Measurements from ENCODE around the gene MYBPC2.
"Not testable (repeated sequence)": the region's sequence is repeated elsewhere in the genome, so short reads cannot be mapped to it uniquely, and the experiment has no call there.

The MYBPC2 gene

DNA sequence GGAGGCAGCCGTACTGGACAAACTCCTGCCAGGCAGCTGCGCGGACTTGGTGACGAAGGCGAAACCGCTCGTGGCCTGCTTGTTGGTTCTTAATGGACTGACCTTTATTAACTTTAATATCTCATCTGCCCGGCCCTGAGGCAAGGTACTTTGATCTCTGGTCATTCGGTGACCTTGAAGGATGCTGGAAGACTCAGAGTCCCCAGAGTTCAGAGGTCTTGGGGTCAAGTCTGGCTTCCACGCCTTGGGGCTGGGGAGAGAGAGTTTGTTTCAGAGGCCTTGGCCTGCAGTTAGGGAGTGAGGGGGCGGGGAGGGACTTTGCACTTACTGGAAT lies 34.0 kb downstream of the MYBPC2 start:
- TF ChIP-seq, protein P1, sequence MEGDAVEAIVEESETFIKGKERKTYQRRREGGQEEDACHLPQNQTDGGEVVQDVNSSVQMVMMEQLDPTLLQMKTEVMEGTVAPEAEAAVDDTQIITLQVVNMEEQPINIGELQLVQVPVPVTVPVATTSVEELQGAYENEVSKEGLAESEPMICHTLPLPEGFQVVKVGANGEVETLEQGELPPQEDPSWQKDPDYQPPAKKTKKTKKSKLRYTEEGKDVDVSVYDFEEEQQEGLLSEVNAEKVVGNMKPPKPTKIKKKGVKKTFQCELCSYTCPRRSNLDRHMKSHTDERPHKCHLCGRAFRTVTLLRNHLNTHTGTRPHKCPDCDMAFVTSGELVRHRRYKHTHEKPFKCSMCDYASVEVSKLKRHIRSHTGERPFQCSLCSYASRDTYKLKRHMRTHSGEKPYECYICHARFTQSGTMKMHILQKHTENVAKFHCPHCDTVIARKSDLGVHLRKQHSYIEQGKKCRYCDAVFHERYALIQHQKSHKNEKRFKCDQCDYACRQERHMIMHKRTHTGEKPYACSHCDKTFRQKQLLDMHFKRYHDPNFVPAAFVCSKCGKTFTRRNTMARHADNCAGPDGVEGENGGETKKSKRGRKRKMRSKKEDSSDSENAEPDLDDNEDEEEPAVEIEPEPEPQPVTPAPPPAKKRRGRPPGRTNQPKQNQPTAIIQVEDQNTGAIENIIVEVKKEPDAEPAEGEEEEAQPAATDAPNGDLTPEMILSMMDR (IDR thresholded peaks at IDR 0.05; ENCODE audit: low read length, missing control alignments), result no peak

DNA sequence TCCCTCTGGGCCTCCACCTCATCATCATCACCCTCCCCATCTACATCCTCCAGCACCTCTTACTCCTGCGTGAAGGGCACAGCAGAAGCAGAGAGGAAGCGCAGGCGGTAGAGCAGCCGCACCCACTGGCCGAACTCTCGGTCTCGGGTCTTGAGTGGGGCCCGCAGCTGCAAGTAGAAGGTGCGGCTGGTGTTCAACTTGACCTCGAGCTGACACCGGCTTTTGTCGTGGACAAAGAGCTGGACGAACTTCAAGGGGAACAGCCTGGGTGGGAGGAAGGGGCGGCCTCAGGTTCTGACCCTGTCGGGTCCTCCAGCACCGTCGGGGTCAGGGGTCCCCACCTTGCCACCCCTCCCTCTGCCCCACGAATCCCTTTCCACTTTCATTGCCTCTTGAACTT lies 34.9 kb downstream of the MYBPC2 start:
- TF ChIP-seq, protein P1 (IDR thresholded peaks at IDR 0.05; ENCODE audit: low read length, missing control alignments), result no peak
- no peak overlapping the region for H3K4me3 ChIP-seq (replicated peaks; ENCODE audit: low read depth, low read length)
- DNase-seq (ENCODE audit: low read depth), result no peak

More for the DNA sequence above, 34.0 kb downstream of the MYBPC2 start:
- H3K4me3 ChIP-seq (replicated peaks; ENCODE audit: low read depth, low read length), result no peak overlapping the region
- DNase-seq (ENCODE audit: low read depth), result no peak

DNA sequence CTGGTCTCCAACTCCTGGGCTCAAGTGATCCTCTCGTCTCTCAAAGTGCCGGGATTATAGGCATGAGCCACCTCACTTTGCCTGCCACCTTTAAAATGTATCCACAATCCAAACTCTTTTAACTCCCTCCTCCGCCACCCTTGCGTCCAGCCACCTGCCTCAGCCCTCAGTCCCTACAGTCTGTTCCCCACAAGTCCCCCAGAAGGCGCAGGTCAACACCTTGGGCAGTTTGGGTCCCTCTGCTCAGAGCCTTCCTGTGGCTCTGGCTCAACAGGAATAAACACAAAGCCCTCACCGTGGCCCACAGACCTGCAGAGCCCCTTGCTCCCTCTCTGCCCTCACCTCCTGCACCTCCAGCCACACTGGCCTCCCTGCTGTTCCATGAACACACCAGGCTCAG lies 36.1 kb downstream of the MYBPC2 start:
- no peak for DNase-seq (ENCODE audit: low read depth)
- TF ChIP-seq, protein P1 (IDR thresholded peaks at IDR 0.05; ENCODE audit: low read length, missing control alignments), result no peak
- no peak overlapping the region for H3K4me3 ChIP-seq (replicated peaks; ENCODE audit: low read depth, low read length)

DNA sequence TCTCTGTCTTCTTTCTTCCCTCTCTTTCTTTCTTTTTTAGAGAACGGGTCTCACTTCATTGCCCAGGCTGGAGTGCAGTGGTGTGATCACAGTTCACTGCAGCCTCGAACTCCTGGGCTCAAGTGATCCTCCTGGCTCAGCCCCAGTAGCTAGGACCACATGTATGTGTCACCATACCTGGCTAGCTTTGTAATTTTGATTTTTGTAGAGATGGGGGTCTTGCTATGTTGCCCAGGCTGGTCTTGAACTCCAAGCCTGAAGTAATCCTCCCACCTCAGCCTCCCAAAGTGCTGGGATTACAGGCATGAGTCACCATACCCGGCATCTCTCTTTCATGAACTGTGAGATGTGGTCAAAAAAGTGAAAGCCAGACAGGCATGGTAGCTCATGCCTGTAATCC lies 40.6 kb downstream of the MYBPC2 start:
- DNase-seq (ENCODE audit: low read depth); H3K4me3 ChIP-seq (replicated peaks; ENCODE audit: low read depth, low read length): not testable (repeated sequence)

DNA sequence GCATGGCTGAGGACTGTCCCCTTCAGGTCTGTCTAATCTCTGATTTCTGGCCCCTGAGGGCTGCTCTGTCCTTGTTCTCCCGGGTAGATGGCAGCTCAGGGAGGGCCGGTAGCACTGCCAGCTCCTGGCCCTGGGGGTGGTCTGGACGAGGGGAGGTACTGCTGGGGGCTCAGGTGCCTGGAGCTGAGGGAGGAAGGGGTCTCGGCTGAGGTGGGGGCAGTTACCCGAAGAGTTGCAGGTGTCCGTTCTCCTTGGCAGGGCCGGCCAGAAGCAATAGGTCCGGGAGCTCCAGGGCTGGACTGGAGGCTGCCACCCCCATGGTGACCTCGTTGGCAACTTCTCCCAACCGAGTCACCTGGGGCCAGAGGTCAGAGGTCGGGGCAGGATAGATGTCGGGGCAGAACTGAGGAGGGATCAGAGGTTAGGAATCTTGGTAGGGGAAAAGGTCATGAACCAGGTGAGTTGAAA lies 42.4 kb downstream of the MYBPC2 start:
- no peak overlapping the region for H3K4me3 ChIP-seq (replicated peaks; ENCODE audit: low read depth, low read length)
- TF ChIP-seq, protein P1 (IDR thresholded peaks at IDR 0.05; ENCODE audit: low read length, missing control alignments), result no peak
- no peak for DNase-seq (ENCODE audit: low read depth)

DNA sequence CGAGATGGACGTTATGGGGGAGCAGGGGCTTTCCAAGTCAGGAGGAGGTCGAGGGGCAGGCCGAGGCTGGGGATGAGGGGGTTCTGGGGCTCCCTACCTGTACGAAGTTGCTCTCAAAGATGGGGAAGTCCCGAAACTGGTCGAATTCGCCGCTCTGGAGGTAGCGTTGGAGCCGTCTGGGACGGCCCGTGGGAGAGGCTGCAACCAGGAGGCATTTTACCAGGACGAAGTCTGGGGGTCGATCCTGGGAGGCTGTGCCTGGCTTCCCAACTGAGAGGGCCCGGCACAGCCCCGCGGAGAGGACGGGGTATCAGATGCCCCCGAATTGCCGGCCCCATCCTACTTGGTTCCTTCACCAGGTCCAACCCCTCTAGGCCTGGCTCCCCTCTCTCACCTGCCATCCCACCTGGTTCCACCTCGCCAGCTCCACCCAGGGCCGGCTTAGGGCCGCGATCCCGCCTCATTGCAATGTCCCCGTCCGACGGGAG lies 43.1 kb downstream of the MYBPC2 start:
- DNase-seq (ENCODE audit: low read depth), result no peak
- TF ChIP-seq, protein P1 (IDR thresholded peaks at IDR 0.05; ENCODE audit: low read length, missing control alignments), result no peak
- H3K4me3 ChIP-seq (replicated peaks; ENCODE audit: low read depth, low read length), result peak overlapping the region; percentile 10

DNA sequence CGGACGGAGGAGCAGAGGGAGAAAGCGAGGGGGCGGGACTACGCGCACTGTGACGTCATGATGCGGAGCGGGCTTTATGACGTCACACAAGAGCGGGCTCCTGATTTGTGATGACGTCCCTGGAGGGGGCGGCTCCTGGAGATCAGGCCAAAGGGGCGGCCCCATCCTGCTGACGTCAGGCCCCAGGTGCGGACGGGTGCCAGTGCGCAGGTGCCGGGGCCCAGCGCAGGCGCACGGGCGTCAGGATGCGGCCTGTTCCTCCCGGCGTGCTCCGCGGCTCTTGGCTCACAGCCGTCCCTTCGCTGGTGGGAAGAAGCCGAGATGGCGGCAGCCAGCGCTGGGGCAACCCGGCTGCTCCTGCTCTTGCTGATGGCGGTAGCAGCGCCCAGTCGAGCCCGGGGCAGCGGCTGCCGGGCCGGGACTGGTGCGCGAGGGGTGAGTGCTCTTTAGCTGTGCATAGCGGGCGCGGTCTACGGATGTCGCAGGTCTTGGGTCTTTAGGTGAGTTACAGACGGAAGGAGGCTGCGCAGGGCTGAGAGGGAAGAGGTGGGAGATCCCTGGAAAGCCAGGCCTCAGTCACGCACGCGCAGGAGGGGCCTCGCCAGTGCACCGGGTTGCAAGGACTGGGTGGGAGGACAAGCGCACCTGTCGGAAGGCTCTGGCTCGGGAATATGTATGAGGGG lies 43.7 kb downstream of the MYBPC2 start, which contains the start of the genes EMC10 and GARIN5A:
EMC10 (plus strand) TSS at position 284 of the 683 bp plus-strand sequence; CDS start at position 322, 38 bp downstream.
GARIN5A (minus strand) TSS at position 625 of the 683 bp plus-strand sequence; CDS start at position 165, 460 bp downstream.
- DNase-seq (ENCODE audit: low read depth), result peak; percentile 96
- H3K4me3 ChIP-seq (replicated peaks; ENCODE audit: low read depth, low read length), result peak within 1 kb of the TSS; percentile 92
- TF ChIP-seq, protein P1 (IDR thresholded peaks at IDR 0.05; ENCODE audit: low read length, missing control alignments), result no peak
